ENCODE data around the gene RPP25. TPM values are rescaled to one million over a fixed set of nuclear protein-coding genes. Genes with fewer than 3 reads are reported as not detected.

RPP25 gene
- total and polyA plus RNA-seq, 2 of the 13 experiments (the other 11 are each of a cell fraction or from before 2014, with no cell fraction given): 0.05 to 0.11 TPM

- no peak for TF ChIP-seq E2F5 (CRISPR knock-in tag; conservative IDR thresholded peaks at IDR 0.05)
- no peak for TF ChIP-seq ZNF777 (CRISPR knock-in tag; IDR thresholded peaks at IDR 0.05)
- no peak for TF ChIP-seq FOXK1 (CRISPR knock-in tag; IDR thresholded peaks at IDR 0.05; ENCODE audit: borderline replicate concordance, low read depth)
- TF ChIP-seq ERF (CRISPR knock-in tag; IDR thresholded peaks at IDR 0.05): no peak
- TF ChIP-seq, protein P1, sequence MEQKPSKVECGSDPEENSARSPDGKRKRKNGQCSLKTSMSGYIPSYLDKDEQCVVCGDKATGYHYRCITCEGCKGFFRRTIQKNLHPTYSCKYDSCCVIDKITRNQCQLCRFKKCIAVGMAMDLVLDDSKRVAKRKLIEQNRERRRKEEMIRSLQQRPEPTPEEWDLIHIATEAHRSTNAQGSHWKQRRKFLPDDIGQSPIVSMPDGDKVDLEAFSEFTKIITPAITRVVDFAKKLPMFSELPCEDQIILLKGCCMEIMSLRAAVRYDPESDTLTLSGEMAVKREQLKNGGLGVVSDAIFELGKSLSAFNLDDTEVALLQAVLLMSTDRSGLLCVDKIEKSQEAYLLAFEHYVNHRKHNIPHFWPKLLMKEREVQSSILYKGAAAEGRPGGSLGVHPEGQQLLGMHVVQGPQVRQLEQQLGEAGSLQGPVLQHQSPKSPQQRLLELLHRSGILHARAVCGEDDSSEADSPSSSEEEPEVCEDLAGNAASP (CRISPR knock-in tag; IDR thresholded peaks at IDR 0.05; ENCODE audit: borderline replicate concordance): 0 out of 2 replicates have a peak, but pooled peaks have one; percentile 55
- TF ChIP-seq MXI1 (IDR thresholded peaks at IDR 0.05; ENCODE audit: borderline replicate concordance, low read depth, low read length): no peak
- TF ChIP-seq, protein P2, sequence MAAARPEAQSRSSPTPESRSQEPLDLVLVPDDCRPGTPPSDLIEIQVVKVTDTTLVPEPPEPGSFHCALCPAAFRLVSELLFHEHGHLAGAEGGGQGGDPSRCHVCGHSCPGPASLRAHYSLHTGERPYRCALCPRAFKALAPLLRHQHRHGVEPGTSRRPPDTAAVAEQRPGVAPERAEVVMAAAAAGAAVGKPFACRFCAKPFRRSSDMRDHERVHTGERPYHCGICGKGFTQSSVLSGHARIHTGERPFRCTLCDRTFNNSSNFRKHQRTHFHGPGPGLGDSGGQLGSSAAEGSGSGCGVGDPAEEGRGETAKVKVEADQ (CRISPR knock-in tag; IDR thresholded peaks at IDR 0.05; ENCODE audit: borderline replicate concordance): no peak
- peak; percentile 82 for TF ChIP-seq CEBPB (IDR thresholded peaks at IDR 0.05; ENCODE audit: borderline replicate concordance, low read depth, low read length)
- no peak for TF ChIP-seq SKI (IDR thresholded peaks at IDR 0.05; ENCODE audit: partially characterized antibody)
- no peak for TF ChIP-seq SIX4 (CRISPR knock-in tag; IDR thresholded peaks at IDR 0.05)
- TF ChIP-seq ZNF570 (CRISPR knock-in tag; IDR thresholded peaks at IDR 0.05; ENCODE audit: borderline replicate concordance): no peak
- TF ChIP-seq ELF3 (CRISPR knock-in tag; IDR thresholded peaks at IDR 0.05): 0 out of 2 replicates have a peak, but pooled peaks have one; percentile 29
- no peak for TF ChIP-seq ZBTB7A (CRISPR knock-in tag; IDR thresholded peaks at IDR 0.05)
- TF ChIP-seq MEIS1 (CRISPR knock-in tag; IDR thresholded peaks at IDR 0.05; ENCODE audit: borderline replicate concordance): no peak
- TF ChIP-seq SIN3B (IDR thresholded peaks at IDR 0.05; ENCODE audit: low read length): no peak
- TF ChIP-seq KLF16 (CRISPR knock-in tag; IDR thresholded peaks at IDR 0.05): 0 out of 4 replicates have a peak, but pooled peaks of 1 of the 2 experiments have one; percentile 33
- TF ChIP-seq SRY (CRISPR knock-in tag; IDR thresholded peaks at IDR 0.05): no peak
- TF ChIP-seq, protein P3, sequence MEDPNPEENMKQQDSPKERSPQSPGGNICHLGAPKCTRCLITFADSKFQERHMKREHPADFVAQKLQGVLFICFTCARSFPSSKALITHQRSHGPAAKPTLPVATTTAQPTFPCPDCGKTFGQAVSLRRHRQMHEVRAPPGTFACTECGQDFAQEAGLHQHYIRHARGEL (CRISPR knock-in tag; IDR thresholded peaks at IDR 0.05): no peak
- no peak for TF ChIP-seq U2AF1 (optimal IDR thresholded peaks at IDR 0.05; ENCODE audit: low read depth, low read length)
- TF ChIP-seq ZSCAN21 (CRISPR knock-in tag; IDR thresholded peaks at IDR 0.05; ENCODE audit: borderline replicate concordance): no peak
- no peak for TF ChIP-seq ZNF225 (CRISPR knock-in tag; IDR thresholded peaks at IDR 0.05)
- 0 out of 2 replicates have a peak, but pooled peaks have one; percentile 15 for TF ChIP-seq RARA (CRISPR knock-in tag; IDR thresholded peaks at IDR 0.05)
- no peak for TF ChIP-seq ZNF180 (CRISPR knock-in tag; IDR thresholded peaks at IDR 0.05; ENCODE audit: borderline replicate concordance, low read depth)
- TF ChIP-seq ZNF782 (CRISPR knock-in tag; IDR thresholded peaks at IDR 0.05; ENCODE audit: borderline replicate concordance): no peak
- TF ChIP-seq NR3C1 (CRISPR knock-in tag; IDR thresholded peaks at IDR 0.05): no peak
- TF ChIP-seq ZNF143 (CRISPR knock-in tag; IDR thresholded peaks at IDR 0.05): no peak
- TF ChIP-seq, protein P4, sequence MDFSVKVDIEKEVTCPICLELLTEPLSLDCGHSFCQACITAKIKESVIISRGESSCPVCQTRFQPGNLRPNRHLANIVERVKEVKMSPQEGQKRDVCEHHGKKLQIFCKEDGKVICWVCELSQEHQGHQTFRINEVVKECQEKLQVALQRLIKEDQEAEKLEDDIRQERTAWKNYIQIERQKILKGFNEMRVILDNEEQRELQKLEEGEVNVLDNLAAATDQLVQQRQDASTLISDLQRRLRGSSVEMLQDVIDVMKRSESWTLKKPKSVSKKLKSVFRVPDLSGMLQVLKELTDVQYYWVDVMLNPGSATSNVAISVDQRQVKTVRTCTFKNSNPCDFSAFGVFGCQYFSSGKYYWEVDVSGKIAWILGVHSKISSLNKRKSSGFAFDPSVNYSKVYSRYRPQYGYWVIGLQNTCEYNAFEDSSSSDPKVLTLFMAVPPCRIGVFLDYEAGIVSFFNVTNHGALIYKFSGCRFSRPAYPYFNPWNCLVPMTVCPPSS (IDR thresholded peaks at IDR 0.05): no peak
Observed at GRCh38 chr15:74950078-74950908, 6.3 kb downstream of the RPP25 start (continued).

All from HepG2 (cell line).